Measurements from ENCODE around the gene SGPL1. TPM values are rescaled to one million over a fixed set of nuclear protein-coding genes. Genes with fewer than 3 reads are reported as not detected.

The SGPL1 gene
- total RNA-seq, 1 experiment from 2014 or later: 93.8 TPM

GRCh38 chr10:70906953-70907636 is 91.3 kb downstream of the SGPL1 start:
- ChIA-PET CTCF (interaction anchor here (1.4 to 7.4 kb wide), 2 partner anchors 16 to 363 kb away, joined by 4 to 72 read pairs; no protein-coding TSS in a partner anchor), POLR2A (no interaction called here)
- BruUV-seq (replicated peaks): no TSS peak
- H3K36me3 Mint-ChIP-seq (ENCODE audit: insufficient read depth, unreplicated experiment): no peaks in the 10 kb centered on the region
- intact Hi-C loops (cut with micrococcal nuclease): no loop called here
- H3K4me1 Mint-ChIP-seq (ENCODE audit: insufficient read depth, unreplicated experiment): no peaks in the 10 kb centered on the region
- no peak overlapping the region for H3K27ac Mint-ChIP-seq (ENCODE audit: low read depth, unreplicated experiment)
- peaks cover 74% of the 10 kb centered on the region for H3K27me3 Mint-ChIP-seq (ENCODE audit: insufficient read depth, unreplicated experiment)
- no peak for TF ChIP-seq CTCF (IDR thresholded peaks at IDR 0.05; ENCODE audit: unreplicated experiment)
- DNase-seq (ENCODE audit: unreplicated experiment): no peak
- no peak overlapping the region for H3K4me3 Mint-ChIP-seq (ENCODE audit: unreplicated experiment)
- H3K9me3 Mint-ChIP-seq (ENCODE audit: unreplicated experiment): no peaks in the 10 kb centered on the region

- CTCF ChIA-PET: interaction anchor here (0.6 to 7.4 kb wide), 4 partner anchors 9 to 459 kb away, joined by 3 to 72 read pairs (median 4); no protein-coding TSS in a partner anchor
- intact Hi-C loops (cut with micrococcal nuclease): no loop called here
- DNase-seq (ENCODE audit: unreplicated experiment): no peak
- Mint-ChIP-seq H3K27me3 (ENCODE audit: insufficient read depth, unreplicated experiment) (peaks cover 80% of the 10 kb centered on the region), H3K4me3 (ENCODE audit: unreplicated experiment) (no peak overlapping the region), H3K9me3 (ENCODE audit: unreplicated experiment) (no peaks in the 10 kb centered on the region), H3K27ac (ENCODE audit: low read depth, unreplicated experiment) (no peak overlapping the region), H3K4me1 (ENCODE audit: insufficient read depth, unreplicated experiment) (no peaks in the 10 kb centered on the region), H3K36me3 (ENCODE audit: insufficient read depth, unreplicated experiment) (no peaks in the 10 kb centered on the region)
- TF ChIP-seq CTCF (IDR thresholded peaks at IDR 0.05; ENCODE audit: unreplicated experiment): no peak
- POLR2A ChIA-PET: no interaction called here
- BruUV-seq (replicated peaks): no TSS peak
Observed at GRCh38 chr10:70907637-70908405, 92.1 kb downstream of the SGPL1 start.

DNA sequence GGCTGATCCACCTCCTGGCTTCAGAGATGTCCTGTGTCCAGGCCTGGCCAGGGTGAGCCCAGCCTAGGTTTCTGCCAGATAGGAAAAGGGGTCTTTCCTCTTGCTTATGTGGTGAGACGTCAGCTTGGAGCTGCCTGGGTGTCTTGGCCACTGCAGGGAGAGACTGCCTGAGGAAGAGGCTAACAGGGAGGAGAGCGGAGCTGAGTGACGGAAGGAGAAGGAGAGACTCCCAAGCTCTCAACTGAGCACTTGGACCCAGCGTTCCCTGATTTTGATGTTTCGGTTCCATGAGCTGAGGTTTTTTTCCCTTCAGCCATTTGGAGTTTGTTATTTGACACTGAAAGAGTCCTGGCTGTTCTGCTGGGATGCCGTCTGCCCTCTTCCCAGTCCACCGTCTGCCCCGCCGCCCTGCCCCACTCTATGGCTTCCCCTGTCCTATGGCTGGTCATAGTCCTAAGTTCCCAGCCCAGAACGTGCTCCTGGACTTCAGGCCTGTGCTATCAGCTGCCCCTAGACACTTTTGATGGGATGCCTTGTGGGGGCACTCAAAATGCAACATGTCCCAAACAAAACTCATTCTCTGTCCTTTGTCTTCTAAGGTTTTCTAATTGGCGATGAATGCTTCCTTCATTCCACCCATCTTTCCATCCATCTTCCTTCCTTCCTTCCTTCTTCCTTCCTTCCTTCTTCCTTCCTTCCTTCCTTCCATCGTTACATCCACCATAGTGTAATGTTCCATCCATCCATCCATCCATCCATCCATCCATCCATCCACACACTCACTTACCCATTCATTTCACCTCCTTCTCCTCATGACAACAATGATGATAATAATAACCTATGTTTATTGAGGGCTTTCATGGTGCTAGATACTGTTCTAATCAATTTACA is 92.9 kb downstream of the SGPL1 start:
- CTCF ChIA-PET: interaction anchor here (0.6 to 7.4 kb wide), 5 partner anchors 10 to 458 kb away, joined by 3 to 72 read pairs (median 4); no protein-coding TSS in a partner anchor
- no peaks in the 10 kb centered on the region for H3K36me3 Mint-ChIP-seq (ENCODE audit: insufficient read depth, unreplicated experiment)

More for the DNA sequence above, 92.9 kb downstream of the SGPL1 start:
- Mint-ChIP-seq H3K4me3 (ENCODE audit: unreplicated experiment) (no peak overlapping the region), H3K27ac (ENCODE audit: low read depth, unreplicated experiment) (no peak overlapping the region), H3K27me3 (ENCODE audit: insufficient read depth, unreplicated experiment) (peaks cover 80% of the 10 kb centered on the region), H3K4me1 (ENCODE audit: insufficient read depth, unreplicated experiment) (no peaks in the 10 kb centered on the region), H3K9me3 (ENCODE audit: unreplicated experiment) (no peaks in the 10 kb centered on the region)
- TF ChIP-seq CTCF (IDR thresholded peaks at IDR 0.05; ENCODE audit: unreplicated experiment): no peak
- POLR2A ChIA-PET: no interaction called here
- no peak for DNase-seq (ENCODE audit: unreplicated experiment)
- intact Hi-C loops (cut with micrococcal nuclease): no loop called here
- no TSS peak for BruUV-seq (replicated peaks)

Data from MCF 10A (cell line).